ENCODE results near the gene OTOS.

Gene OTOS

GRCh38 chr2:240111253-240111652 lies 29.2 kb downstream of the OTOS start:
- no peak for DNase-seq

GRCh38 chr2:240109386-240109785 lies 31.1 kb downstream of the OTOS start:
- DNase-seq, result no peak

GRCh38 chr2:240107477-240107796 lies 33.0 kb downstream of the OTOS start:
- DNase-seq, result no peak

DNA sequence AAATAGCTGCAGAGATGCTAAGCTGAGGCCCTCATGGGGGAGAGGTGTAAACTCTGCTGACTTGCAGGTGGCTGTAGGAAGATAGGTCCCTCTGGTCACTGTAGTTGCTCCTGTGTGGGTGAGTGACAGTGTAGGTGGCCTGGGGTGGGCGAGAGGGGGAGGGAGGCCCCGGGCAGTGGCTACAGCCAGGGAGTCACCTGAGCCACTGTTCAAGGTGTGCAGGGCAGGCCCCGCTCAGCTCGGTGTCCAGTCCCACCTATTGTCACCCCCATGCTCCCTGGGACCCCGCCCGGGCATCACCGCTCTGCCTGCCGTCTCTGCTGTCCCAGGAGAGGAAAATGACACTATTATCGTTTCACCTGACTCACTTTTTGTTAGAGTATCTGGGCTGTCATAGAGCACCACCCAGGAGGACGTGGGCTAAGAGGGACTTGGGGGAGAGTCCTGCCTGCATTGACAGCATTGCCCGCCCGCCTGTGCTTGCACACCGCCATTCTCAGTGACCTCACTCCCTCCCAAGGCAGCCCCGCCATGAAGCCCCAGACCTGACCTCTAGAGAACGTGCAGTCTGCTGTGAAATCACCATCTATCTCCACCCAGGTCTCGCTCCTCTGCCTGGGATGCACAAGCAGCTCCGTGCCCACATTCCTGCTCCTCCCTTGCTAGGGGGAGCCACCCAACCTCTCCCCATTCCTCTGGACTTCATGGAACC lies 33.5 kb downstream of the OTOS start:
- DNase-seq, result no peak

- DNase-seq, result no peak
These were observed 34.5 kb downstream of the OTOS start for GRCh38 chr2:240105982-240106381.

GRCh38 chr2:240103136-240103535 lies 37.3 kb downstream of the OTOS start:
- DNase-seq, result no peak

GRCh38 chr2:240098349-240098748 lies 42.1 kb downstream of the OTOS start:
- no peak for DNase-seq

DNA sequence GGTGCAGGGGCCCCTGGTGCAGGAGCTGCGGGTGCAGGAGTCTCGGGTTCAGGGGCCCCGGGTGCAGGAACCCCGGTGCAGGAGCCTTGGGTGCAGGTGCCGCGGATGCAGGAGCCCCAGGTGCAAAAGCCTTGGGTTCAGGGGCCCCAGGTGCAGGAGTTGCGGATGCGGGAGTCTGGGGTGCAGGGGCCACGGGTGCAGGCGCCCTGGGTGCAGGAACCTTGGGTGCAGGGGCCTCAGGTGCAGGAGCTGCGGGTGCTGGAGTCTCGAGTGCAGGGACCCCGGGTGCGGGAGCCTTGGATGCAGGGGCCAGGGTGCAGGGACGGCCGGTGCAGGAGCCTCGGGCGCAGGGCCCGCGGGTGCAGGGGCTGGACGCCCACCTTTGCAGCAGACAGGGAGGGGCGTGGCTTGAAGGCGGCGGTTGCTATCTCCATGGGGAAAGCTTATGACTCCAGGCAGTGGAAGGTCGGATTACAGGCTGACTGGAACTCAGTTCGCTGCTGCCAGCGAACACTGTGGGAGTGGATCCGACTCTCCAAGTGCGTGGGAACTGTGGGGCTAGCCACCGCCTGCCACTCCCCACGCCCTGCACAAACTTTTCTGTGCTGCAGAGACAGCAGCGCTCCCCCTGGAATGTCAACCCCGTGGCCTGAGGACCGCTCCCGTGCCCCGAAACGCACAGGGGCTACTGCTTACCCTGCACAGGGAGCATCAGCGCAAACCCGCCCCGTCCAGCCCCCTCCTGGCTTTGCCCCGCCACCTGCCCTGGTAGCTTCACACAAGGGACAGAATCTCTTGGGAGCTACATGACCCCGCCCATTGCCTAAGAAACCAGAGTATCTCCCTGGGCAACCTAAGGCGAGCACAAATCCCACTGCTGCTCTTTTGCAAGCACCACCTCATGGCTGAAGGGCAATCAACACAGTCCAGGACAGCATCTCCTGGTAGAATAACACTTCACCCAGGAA lies 44.6 kb downstream of the OTOS start:
- DNase-seq, result no peak

DNA sequence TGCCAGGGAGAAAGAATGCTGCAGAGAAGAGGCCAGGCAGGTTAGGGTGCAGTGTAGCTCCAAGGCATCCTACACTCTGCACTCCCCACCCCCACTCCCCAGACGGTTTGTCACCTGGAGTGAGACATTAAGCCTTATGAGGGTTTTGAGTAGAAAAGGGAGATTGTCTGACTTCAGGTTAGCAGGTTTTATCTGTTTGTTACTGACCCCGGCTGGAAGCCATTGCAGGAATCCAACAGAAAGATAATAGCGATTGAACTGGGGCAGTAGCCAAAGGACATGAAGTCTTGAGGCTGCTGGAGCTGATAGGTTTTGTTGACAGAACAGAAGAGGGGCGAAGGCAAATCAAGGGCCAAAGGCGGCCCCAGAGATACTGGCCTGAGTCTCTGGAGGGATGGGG lies 51.2 kb downstream of the OTOS start:
- no peak for DNase-seq
